ENCODE measurements around the gene UBE2C.
A peak's percentile ranks its signal among the peaks of the same experiment; 100 is the strongest.
"Not testable (repeated sequence)": the region's sequence is repeated elsewhere in the genome, so short reads cannot be mapped to it uniquely, and the experiment has no call there.

Gene UBE2C

GRCh38 chr20:45798935-45799642 lies 13.4 kb upstream of the UBE2C start:
- peak; percentile 64 to 68 for DNase-seq

- DNase-seq = no peak
These were observed 10.6 kb upstream of the UBE2C start for GRCh38 chr20:45801851-45802250.

GRCh38 chr20:45810191-45810970 lies 2.1 kb upstream of the UBE2C start:
- no peak for DNase-seq

- no peak for DNase-seq
These were observed 529 bp downstream of the UBE2C start for GRCh38 chr20:45813006-45813340.

- DNase-seq = no peak
These were observed 1.0 kb downstream of the UBE2C start for GRCh38 chr20:45813489-45813888.

GRCh38 chr20:45814314-45814713 lies 1.9 kb downstream of the UBE2C start:
- no peak for DNase-seq

- no peak for DNase-seq
These were observed 4.5 kb downstream of the UBE2C start for GRCh38 chr20:45816951-45817350.

- no peak for DNase-seq
These were observed 5.1 kb downstream of the UBE2C start for GRCh38 chr20:45817376-45818194.

- DNase-seq = no peak
These were observed 5.8 kb downstream of the UBE2C start for GRCh38 chr20:45818239-45818638.

- DNase-seq = no peak
These were observed 7.0 kb downstream of the UBE2C start for GRCh38 chr20:45819466-45819865.

GRCh38 chr20:45821947-45822346 lies 9.5 kb downstream of the UBE2C start:
- no peak for DNase-seq

GRCh38 chr20:45822857-45823256 lies 10.4 kb downstream of the UBE2C start:
- no peak for DNase-seq

- peak; percentile 52 to 57 for DNase-seq
These were observed 11.7 kb downstream of the UBE2C start for GRCh38 chr20:45823949-45824835.

- DNase-seq = no peak
These were observed 14.1 kb downstream of the UBE2C start for GRCh38 chr20:45826381-45827019.

- DNase-seq = no peak
These were observed 14.7 kb downstream of the UBE2C start, which contains the start of gene TNNC2 for GRCh38 chr20:45827030-45827652. Gene TNNC2 (minus strand): TSS chr20:45827312. CDS start chr20:45827248, 64 bp downstream.

- DNase-seq = no peak
These were observed 15.3 kb downstream of the UBE2C start for GRCh38 chr20:45827712-45828111.

GRCh38 chr20:45828589-45828988 lies 16.1 kb downstream of the UBE2C start:
- no peak for DNase-seq

GRCh38 chr20:45829673-45830106 lies 17.2 kb downstream of the UBE2C start:
- not testable (repeated sequence) for DNase-seq

GRCh38 chr20:45832619-45833018 lies 20.2 kb downstream of the UBE2C start:
- DNase-seq = no peak

- DNase-seq = peak; percentile 25 to 46
These were observed 20.8 kb downstream of the UBE2C start, which contains the start of gene SNX21 for GRCh38 chr20:45833030-45833882. Gene SNX21 (plus strand): TSS chr20:45833799. CDS start chr20:45833920, 121 bp downstream.

All from stimulated activated CD4-positive, alpha-beta T cell treated with anti-CD3 and anti-CD28 coated beads, Interleukin-2, amount 100 ng/mL, for 24 hours (primary cell).